CMK (cell line): ENCODE measurements around the gene TCN2.
"Not testable (repeated sequence)": the region's sequence is repeated elsewhere in the genome, so short reads cannot be mapped to it uniquely, and the experiment has no call there.

Experiments used
- DNase-seq: peaks from one replicate; pipeline ENCODE4 v3.0.0-alpha.2; 2010; ENCODE audit warnings: low read depth

TCN2 gene

GRCh38 chr22:30647536-30647935 is 40.6 kb downstream of the TCN2 start:
- no peak for DNase-seq

- no peak for DNase-seq
Observed at GRCh38 chr22:30648825-30649224, 41.9 kb downstream of the TCN2 start.

- no peak for DNase-seq
Observed at GRCh38 chr22:30649430-30650007, 42.5 kb downstream of the TCN2 start.

- DNase-seq = no peak
Observed at GRCh38 chr22:30650508-30651116, 43.6 kb downstream of the TCN2 start.

GRCh38 chr22:30652852-30653251 is 45.9 kb downstream of the TCN2 start:
- no peak for DNase-seq

GRCh38 chr22:30654361-30654760 is 47.4 kb downstream of the TCN2 start:
- DNase-seq = no peak

- DNase-seq = no peak
Observed at GRCh38 chr22:30655532-30655931, 48.6 kb downstream of the TCN2 start.

GRCh38 chr22:30662040-30662439 is 55.1 kb downstream of the TCN2 start:
- no peak for DNase-seq

GRCh38 chr22:30664798-30665197 is 57.8 kb downstream of the TCN2 start:
- no peak for DNase-seq

- no peak for DNase-seq
Observed at GRCh38 chr22:30665266-30665665, 58.3 kb downstream of the TCN2 start.

- DNase-seq = no peak
Observed at GRCh38 chr22:30665786-30666185, 58.8 kb downstream of the TCN2 start.

- no peak for DNase-seq
Observed at GRCh38 chr22:30667107-30667493, 60.1 kb downstream of the TCN2 start.

- peak; percentile 82 for DNase-seq
Observed at GRCh38 chr22:30667494-30668385, 60.8 kb downstream of the TCN2 start, which contains the start of gene DUSP18. Gene DUSP18, minus strand, starts transcription at chr22:30667875. Its CDS starts 3,872 bp downstream, at chr22:30664003.

GRCh38 chr22:30668386-30668710 is 61.4 kb downstream of the TCN2 start:
- no peak for DNase-seq

- DNase-seq = no peak
Observed at GRCh38 chr22:30671071-30671470, 64.1 kb downstream of the TCN2 start.

GRCh38 chr22:30673136-30673535 is 66.2 kb downstream of the TCN2 start:
- DNase-seq = no peak

- no peak for DNase-seq
Observed at GRCh38 chr22:30674482-30674881, 67.5 kb downstream of the TCN2 start.

- DNase-seq = no peak
Observed at GRCh38 chr22:30675436-30675835, 68.5 kb downstream of the TCN2 start.

GRCh38 chr22:30676565-30676964 is 69.6 kb downstream of the TCN2 start:
- not testable (repeated sequence) for DNase-seq
